SK-N-SH treated with all-trans-retinoic acid at 6 μM for 48 hours (cell line): Measurements from ENCODE around the gene CCDC78.
A peak's percentile ranks its signal among the peaks of the same experiment; 100 is the strongest.

Experiments
- ATAC-seq: fragments of 200-7000 bp; cut with Tn5 transposase; 3 replicates; pipeline ENCODE4 v1.9.1; 2020; ENCODE audit warnings: mild to moderate bottlenecking, moderate library complexity
- ARNTL ChIP-seq: fragments of 450-650 bp; formaldehyde crosslinking; IDR thresholded peaks from 2 replicates; pipeline ENCODE4 v1.5.0; 2020; ENCODE audit warnings: low read depth, mild to moderate bottlenecking, moderate library complexity, borderline replicate concordance
- CREB5 ChIP-seq: fragments of 250-450 bp; sonication (Bioruptor Pico); IDR thresholded peaks from 2 replicates; pipeline ENCODE4 v1.5.1; 2020; ENCODE audit warnings: low read depth, mild to moderate bottlenecking, moderate library complexity
- CSDC2 ChIP-seq: fragments of 250-450 bp; sonication (Bioruptor Pico); IDR thresholded peaks from 2 replicates; pipeline ENCODE4 v1.5.0; 2020; ENCODE audit warnings: mild to moderate bottlenecking, moderate library complexity
- ESRRG ChIP-seq: fragments of 250-450 bp; sonication (Bioruptor Pico); IDR thresholded peaks from 2 replicates; pipeline ENCODE4 v1.6.1; 2021; ENCODE audit warnings: mild to moderate bottlenecking
- GLIS3 ChIP-seq: fragments of 250-450 bp; sonication (Bioruptor Pico); IDR thresholded peaks from 2 replicates; pipeline ENCODE4 v1.5.0; 2020; ENCODE audit warnings: mild to moderate bottlenecking, moderate library complexity
- ISL1 ChIP-seq: fragments of 250-450 bp; sonication (Bioruptor Pico); IDR thresholded peaks from 2 replicates; pipeline ENCODE4 v2.1.2; 2022; ENCODE audit warnings: mild to moderate bottlenecking, moderate library complexity
- OSR1 ChIP-seq: fragments of 250-450 bp; sonication (Bioruptor Pico); IDR thresholded peaks from 2 replicates; pipeline ENCODE4 v1.8.0; 2022; ENCODE audit warnings: moderate library complexity, mild to moderate bottlenecking, inconsistent platforms
- PATZ1 ChIP-seq: fragments of 250-450 bp; sonication (Bioruptor Pico); IDR thresholded peaks from 2 replicates; pipeline ENCODE4 v1.8.0; 2020; ENCODE audit warnings: mild to moderate bottlenecking, moderate library complexity, borderline replicate concordance
- POU6F1 ChIP-seq: fragments of 250-450 bp; sonication (Bioruptor Pico); IDR thresholded peaks from 2 replicates; pipeline ENCODE4 v1.8.0; 2021; ENCODE audit warnings: low read depth, mild to moderate bottlenecking, moderate library complexity, borderline replicate concordance
- RARB ChIP-seq: fragments of 250-450 bp; sonication (Bioruptor Pico); IDR thresholded peaks from 2 replicates; pipeline ENCODE4 v1.8.0; 2021; ENCODE audit warnings: mild to moderate bottlenecking, moderate library complexity
- SNAI2 ChIP-seq: fragments of 250-450 bp; sonication (Bioruptor Pico); IDR thresholded peaks from 2 replicates; pipeline ENCODE4 v1.5.0; 2020; ENCODE audit warnings: mild to moderate bottlenecking, moderate library complexity
- TCF4 ChIP-seq: fragments of 250-450 bp; sonication (Bioruptor Pico); IDR thresholded peaks from 2 replicates; pipeline ENCODE4 v1.8.0; 2021; ENCODE audit warnings: mild to moderate bottlenecking, moderate library complexity, borderline replicate concordance
- TOX ChIP-seq: fragments of 250-450 bp; sonication (Bioruptor Pico); IDR thresholded peaks from 2 replicates; pipeline ENCODE4 v1.8.0; 2021; ENCODE audit warnings: mild to moderate bottlenecking, moderate library complexity, borderline replicate concordance
- ZFP3 ChIP-seq: fragments of 250-450 bp; sonication (Bioruptor Pico); IDR thresholded peaks from 2 replicates; pipeline ENCODE4 v1.5.0; 2020; ENCODE audit warnings: mild to moderate bottlenecking, moderate library complexity
- ZFP30 ChIP-seq: fragments of 450-650 bp; formaldehyde crosslinking; IDR thresholded peaks from 2 replicates; pipeline ENCODE4 v1.5.0; 2022; ENCODE audit warnings: mild to moderate bottlenecking, moderate library complexity
- ZNF565 ChIP-seq: fragments of 450-650 bp; formaldehyde crosslinking; conservative IDR thresholded peaks from 2 replicates; pipeline ENCODE4 v1.5.0; 2020; ENCODE audit warnings: low read depth, mild to moderate bottlenecking, moderate library complexity
- ZNF70 ChIP-seq: fragments of 450-650 bp; formaldehyde crosslinking; IDR thresholded peaks from 2 replicates; pipeline ENCODE4 v1.5.0; 2020; ENCODE audit warnings: mild to moderate bottlenecking, moderate library complexity
- ZNF8 ChIP-seq: fragments of 450-650 bp; formaldehyde crosslinking; IDR thresholded peaks from 2 replicates; pipeline ENCODE4 v1.5.0; 2020; ENCODE audit warnings: mild to moderate bottlenecking, moderate library complexity

The CCDC78 gene

GRCh38 chr16:674968-675883, 51.0 kb downstream of the CCDC78 start, which contains the start of gene RHBDL1:
TSS of gene RHBDL1 (plus strand) at chr16:675671. CDS start at chr16:675791, 120 bp downstream.
- TF ChIP-seq CSDC2 (CRISPR knock-in tag) (no peak), GLIS3 (CRISPR knock-in tag) (peak; percentile 60; the same call in 1 of the 2 replicates), ESRRG (CRISPR knock-in tag) (no peak)
- ATAC-seq = no peak

GRCh38 chr16:674214-674881, 51.9 kb downstream of the CCDC78 start:
- no peak for TF ChIP-seq TCF4 (CRISPR knock-in tag)
- TF ChIP-seq ARNTL = no peak
- no peak for TF ChIP-seq ESRRG (CRISPR knock-in tag)
- TF ChIP-seq ZNF565 (CRISPR knock-in tag) = no peak
- TF ChIP-seq CREB5 (CRISPR knock-in tag) = no peak
- TF ChIP-seq GLIS3 (CRISPR knock-in tag) = no peak
- TF ChIP-seq OSR1 (CRISPR knock-in tag) = no peak
- no peak for TF ChIP-seq ZNF70 (CRISPR knock-in tag)
- TF ChIP-seq ISL1 (CRISPR knock-in tag) = no peak
- no peak for ATAC-seq

- no peak for ATAC-seq
- TF ChIP-seq ZFP30 (no peak), CSDC2 (CRISPR knock-in tag) (no peak), TCF4 (CRISPR knock-in tag) (no peak), ZFP3 (CRISPR knock-in tag) (no peak)
Observed at GRCh38 chr16:673399-673991, 52.7 kb downstream of the CCDC78 start.

- ATAC-seq = no peak
- TF ChIP-seq SNAI2 (no peak), ISL1 (CRISPR knock-in tag) (no peak), RARB (CRISPR knock-in tag) (no peak), ZFP3 (CRISPR knock-in tag) (no peak), CREB5 (CRISPR knock-in tag) (no peak), ZFP30 (no peak), TOX (CRISPR knock-in tag) (no peak), OSR1 (CRISPR knock-in tag) (no peak), TCF4 (CRISPR knock-in tag) (no peak), ZNF565 (CRISPR knock-in tag) (no peak), POU6F1 (CRISPR knock-in tag) (no peak), PATZ1 (CRISPR knock-in tag) (no peak), ESRRG (CRISPR knock-in tag) (no peak), ZNF8 (CRISPR knock-in tag) (no peak), ZNF70 (CRISPR knock-in tag) (no peak)
Observed at GRCh38 chr16:672851-673250, 53.4 kb downstream of the CCDC78 start.
